Measurements from ENCODE around the gene COL16A1.

COL16A1 gene

GRCh38 chr1:31663622-31664452, 40.0 kb downstream of the COL16A1 start:
- DNase-seq = peak; percentile 29

- no peak for DNase-seq
Observed at GRCh38 chr1:31662463-31662862, 41.4 kb downstream of the COL16A1 start.

- no peak for DNase-seq
Observed at GRCh38 chr1:31661856-31662255, 42.0 kb downstream of the COL16A1 start.

- DNase-seq = no peak
Observed at GRCh38 chr1:31660871-31661455, 42.9 kb downstream of the COL16A1 start.

- no peak for DNase-seq
Observed at GRCh38 chr1:31659889-31660288, 43.9 kb downstream of the COL16A1 start.

- no peak for DNase-seq
Observed at GRCh38 chr1:31658721-31659120, 45.1 kb downstream of the COL16A1 start.

GRCh38 chr1:31657972-31658510, 45.8 kb downstream of the COL16A1 start:
- no peak for DNase-seq

GRCh38 chr1:31657020-31657804, 46.6 kb downstream of the COL16A1 start:
- no peak for DNase-seq

- no peak for DNase-seq
Observed at GRCh38 chr1:31655756-31656155, 48.1 kb downstream of the COL16A1 start.

- no peak for DNase-seq
Observed at GRCh38 chr1:31655104-31655503, 48.7 kb downstream of the COL16A1 start.

- DNase-seq = no peak
Observed at GRCh38 chr1:31654474-31654776, 49.4 kb downstream of the COL16A1 start.

GRCh38 chr1:31653717-31654473, 49.9 kb downstream of the COL16A1 start:
- no peak for DNase-seq

- DNase-seq = no peak
Observed at GRCh38 chr1:31652891-31653499, 50.8 kb downstream of the COL16A1 start.

GRCh38 chr1:31651766-31652165, 52.1 kb downstream of the COL16A1 start:
- peak; percentile 17 for DNase-seq

GRCh38 chr1:31651089-31651420, 52.8 kb downstream of the COL16A1 start:
- DNase-seq = no peak

GRCh38 chr1:31650161-31651088, 53.4 kb downstream of the COL16A1 start:
- DNase-seq = no peak

GRCh38 chr1:31648641-31649357, 55.0 kb downstream of the COL16A1 start:
- no peak for DNase-seq

- DNase-seq = no peak
Observed at GRCh38 chr1:31648190-31648589, 55.6 kb downstream of the COL16A1 start.

- DNase-seq = no peak
Observed at GRCh38 chr1:31647106-31647505, 56.7 kb downstream of the COL16A1 start.

- no peak for DNase-seq
Observed at GRCh38 chr1:31646259-31646960, 57.4 kb downstream of the COL16A1 start.
